Umbilical cord (tissue), 2 donors: ENCODE results near the gene USP12. TPM values are rescaled to one million over a fixed set of nuclear protein-coding genes. Genes with fewer than 3 reads are reported as not detected.

Experiments
- DNase-seq: peaks from one replicate; pipeline ENCODE4 v3.0.0-alpha.2; 2015; ENCODE audit warnings: low spot score
- total RNA-seq: library from RNA; depleted of rRNA; stranded (reverse); fragments of >200 nt; gene quantifications from one replicate; pipeline ENCODE4 v1.2.3, GENCODE V29; 2014; ENCODE audit warnings: low replicate concordance; ENCODE audit not compliant: insufficient read depth

The USP12 gene
- total RNA-seq, 1 donor from 2014 or later: 52.2 TPM

GRCh38 chr13:27183561-27184147 is 12.0 kb upstream of the USP12 start:
- no peak for DNase-seq

DNA sequence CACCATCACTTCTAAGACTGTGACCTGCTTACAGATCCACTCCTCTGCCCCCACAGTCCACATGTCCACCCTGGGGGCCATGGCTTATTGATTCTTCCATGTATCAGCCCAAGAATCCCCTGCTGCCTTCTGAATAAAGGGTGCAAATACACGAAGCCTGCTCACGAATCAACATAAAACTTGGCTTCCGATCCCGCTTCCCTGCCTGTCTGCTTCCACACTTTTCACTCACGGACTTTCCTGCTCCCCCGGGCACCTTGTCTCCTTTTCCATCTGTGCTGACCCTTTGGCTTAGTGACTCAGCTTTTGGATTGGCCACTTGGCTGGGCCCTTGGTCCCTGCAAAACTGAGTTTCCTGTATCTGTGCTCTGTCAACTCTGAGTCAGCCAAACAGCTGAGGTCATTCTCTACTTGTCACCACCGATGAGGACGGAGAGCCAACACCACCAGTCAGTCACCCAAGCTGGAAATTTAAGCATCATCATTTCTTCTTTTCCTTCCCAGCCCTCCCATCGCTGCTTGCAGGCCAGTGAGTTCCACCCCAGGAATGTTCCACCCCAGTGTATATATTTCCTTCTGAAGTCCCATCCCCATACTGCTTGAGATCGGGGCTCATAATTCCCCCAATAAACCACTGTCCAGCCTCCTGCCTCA is 11.4 kb upstream of the USP12 start:
- DNase-seq: no peak

- DNase-seq: no peak
Observed at GRCh38 chr13:27182054-27182453, 10.4 kb upstream of the USP12 start.

GRCh38 chr13:27177852-27178251 is 6.2 kb upstream of the USP12 start:
- no peak for DNase-seq

DNA sequence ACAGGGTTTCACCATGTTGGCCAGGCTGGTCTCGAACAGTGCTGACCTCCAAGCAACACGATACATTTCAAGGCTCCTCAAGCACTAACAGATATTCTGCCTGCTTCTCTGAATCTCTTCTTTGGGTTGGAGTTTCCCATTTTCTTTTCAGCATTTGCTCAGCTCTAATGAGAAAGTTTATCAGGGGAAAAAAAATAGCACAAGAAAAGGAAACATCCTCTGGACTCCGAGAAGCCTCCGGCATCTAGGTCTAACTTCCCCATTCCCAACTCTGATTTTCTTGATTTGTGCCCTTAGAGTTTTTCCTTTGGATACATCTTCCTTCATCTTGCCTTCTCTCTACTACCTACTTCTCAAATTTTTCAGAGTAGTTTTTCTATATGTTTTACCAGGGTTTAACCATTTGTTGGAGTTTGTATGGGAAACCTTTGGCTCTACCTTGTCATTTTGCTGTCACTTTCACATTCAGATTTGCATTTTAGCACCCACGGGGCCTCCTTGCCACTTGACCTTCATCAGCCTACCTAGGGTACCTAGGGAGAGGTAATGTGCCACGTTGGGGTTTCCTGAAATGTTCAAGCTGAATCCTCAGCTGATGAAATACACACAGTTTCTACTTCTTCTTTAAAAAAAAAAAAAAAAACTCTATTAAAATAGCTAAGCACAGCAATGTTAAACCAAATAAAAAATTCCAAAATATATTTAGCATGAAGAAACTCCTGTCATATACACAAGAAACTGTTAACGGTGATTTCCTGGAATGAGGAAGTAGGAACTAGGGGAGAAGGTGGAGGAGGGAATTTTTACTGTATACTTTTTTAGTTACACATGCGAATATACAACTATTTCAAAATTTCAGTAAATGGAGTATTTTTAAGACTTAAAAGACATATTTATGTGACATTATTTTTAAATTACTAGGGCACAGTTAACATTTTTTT is 5.1 kb upstream of the USP12 start:
- no peak for DNase-seq

DNA sequence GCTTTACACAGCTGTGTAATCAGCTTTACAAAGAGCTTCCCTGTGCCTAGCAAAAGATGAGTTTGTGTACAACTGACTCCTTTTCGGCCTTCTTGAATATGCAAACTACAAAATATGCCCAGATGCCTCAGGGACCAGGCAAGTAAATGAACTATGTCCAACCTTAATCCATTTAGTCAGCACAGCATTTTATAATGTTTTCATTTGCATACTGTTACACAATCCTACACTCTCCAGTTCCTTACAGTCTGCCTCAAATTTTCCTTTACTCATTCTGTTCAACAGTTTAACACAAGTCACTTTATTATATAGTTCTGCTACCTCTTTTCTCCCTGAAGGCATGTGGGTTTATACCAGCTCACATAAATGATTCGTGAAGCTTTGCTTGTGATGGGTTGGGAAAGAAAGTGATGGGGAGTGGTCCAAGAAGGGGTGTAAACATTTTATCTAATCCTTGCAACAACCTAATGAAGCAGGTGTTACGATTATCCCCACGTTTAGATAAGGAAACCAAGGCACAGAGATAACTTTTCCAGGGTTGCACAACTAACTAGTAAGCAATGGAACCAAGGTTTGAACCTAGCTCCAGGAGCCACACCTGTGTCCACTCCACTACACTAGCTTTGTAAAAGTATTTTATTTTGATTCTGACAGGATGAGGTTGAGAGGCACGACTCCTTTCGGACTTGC is 3.3 kb upstream of the USP12 start:
- DNase-seq: no peak

DNA sequence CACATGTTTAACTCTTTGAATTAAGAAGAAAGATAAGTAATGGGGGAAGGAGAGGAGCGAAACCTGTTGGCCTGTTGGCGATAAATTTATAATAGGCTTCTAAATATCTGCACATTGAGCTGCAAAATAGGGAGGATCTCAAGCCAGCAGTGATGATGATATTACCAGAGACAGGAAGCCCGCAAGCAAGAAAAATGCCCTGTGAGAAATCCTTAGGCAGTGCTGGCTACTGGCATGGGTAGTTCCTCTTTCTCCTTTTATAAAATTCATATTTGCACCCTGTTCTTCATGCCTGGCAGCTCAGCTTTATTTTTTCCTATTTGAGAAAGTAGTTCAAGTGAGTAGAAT is 858 bp upstream of the USP12 start:
- DNase-seq: no peak

DNA sequence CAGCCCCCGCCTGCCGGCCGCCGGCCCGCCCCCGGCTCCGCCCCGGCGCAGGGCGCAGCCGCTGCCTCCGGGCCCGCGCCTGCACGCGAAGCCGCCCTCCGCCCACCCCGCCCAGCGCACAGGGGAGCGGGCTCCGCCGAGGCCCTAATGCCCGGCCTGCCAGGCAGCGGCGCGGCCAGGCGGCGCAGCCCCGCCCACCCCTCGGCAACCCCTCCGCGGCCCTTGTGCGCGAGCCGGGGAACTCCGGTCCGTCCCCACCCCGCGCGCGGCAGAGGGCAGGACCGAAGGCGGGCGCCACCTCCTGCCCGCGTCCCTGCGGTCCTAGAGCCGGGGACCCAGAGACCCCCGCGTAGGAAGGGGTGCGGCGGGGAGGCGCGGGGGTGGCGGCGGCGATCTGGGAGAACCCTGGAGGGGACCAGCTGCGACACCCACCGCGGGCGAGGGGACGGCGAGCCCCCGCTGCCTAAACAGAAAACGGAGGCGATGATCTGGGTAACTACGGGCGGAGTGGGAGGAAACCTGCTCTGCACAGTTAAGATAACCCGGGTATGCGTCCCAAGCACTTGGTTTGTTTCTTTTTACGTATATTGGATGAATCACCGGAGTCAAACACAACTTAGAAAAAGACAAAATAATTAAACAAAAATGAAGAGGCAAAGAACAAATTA is 350 bp upstream of the USP12 start:
- peak; percentile 97 for DNase-seq

DNA sequence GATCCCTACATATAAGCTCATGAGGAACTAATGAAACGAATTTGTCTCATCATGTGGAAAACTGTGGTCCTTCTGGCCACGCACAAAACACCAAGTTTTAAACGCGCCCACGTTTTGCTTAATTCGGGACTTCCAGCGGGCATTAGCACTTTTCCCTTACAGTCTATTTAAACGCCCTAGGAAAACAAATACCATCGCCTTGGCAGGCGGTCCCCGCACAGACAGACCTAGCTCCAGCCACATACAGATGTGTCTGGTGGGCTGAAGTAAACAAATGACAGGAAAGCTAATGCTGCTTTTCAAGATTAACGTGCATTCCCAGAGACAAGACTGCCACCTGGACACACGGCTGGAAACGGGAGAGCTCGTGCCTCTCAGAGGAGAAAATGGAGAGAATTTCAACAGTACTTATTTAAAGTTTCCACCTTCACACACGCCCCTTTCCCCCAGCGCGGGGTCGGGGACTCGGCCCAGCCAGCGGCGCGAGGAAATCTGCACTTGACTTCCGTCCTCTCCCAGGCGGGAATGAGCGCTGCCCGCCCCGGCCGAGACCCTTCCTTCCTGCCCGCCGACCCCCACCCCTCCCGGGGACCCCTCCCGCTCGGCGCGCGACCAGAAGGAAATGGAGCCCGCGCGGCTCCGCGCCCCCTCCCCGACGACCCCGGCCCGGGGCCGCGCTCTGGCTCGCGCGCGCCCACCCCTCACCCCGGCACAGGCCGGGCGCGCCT is 931 bp downstream of the USP12 start:
- peak; percentile 59 for DNase-seq

GRCh38 chr13:27170221-27170515 is 1.4 kb downstream of the USP12 start:
- DNase-seq: no peak

GRCh38 chr13:27168906-27169657 is 2.5 kb downstream of the USP12 start:
- DNase-seq: peak; percentile 81

DNA sequence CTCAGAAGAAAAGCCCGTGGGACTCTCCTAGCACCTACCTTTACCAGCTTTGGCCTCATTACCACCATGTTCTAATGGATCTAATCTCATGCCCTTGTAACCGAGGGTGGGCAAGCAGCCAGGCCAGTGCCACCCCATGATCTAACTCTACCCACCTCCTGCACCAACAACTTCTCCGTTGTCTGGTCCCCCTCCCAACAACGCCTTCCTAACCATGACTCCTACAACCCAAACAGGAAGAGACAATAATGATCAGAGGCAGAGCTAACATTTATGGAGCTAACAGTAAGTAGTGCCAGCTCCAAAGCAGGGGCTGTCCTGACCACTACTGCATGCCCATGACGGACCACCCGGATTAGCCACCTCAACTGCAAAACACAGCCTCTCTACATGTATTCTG is 3.5 kb downstream of the USP12 start:
- no peak for DNase-seq

DNA sequence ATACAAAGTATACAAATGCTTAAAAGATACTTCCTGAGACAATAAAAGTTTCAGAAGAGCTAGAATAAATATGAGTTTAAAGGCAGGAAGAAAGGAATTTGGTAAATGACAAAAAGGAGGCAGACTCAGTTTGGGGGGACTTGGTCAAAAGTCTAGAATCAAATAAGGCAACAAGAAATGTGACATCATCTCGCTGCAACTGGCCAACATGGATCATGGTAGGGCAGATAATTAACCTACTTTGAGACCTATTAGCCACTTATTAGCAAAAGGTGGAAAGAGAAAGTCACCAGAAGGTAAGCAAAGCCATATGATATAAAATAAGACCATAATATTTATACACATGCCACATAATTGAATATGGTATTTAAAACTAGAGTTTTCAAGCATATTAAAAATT is 5.3 kb downstream of the USP12 start:
- no peak for DNase-seq

DNA sequence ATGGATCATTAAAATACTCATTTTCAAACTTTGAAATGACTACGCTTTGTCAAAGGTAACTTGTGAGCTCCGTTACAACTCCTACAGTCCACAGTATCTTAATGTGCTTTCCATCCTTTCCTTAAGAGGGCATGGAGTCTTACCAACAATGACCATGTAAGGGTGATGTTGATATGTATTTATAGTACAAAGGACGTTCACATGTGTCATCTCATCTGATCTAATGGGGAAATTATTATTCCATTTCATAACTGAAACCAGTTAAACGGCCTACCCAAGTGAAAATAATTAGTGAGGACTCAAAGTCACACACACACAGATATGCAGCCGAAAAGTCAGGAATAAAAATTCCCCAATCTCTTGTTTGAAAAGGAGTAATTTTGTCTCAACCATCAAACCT is 9.6 kb downstream of the USP12 start:
- DNase-seq: no peak

- DNase-seq: no peak
Observed at GRCh38 chr13:27161423-27161822, 10.2 kb downstream of the USP12 start.

GRCh38 chr13:27160657-27161295 is 10.8 kb downstream of the USP12 start:
- DNase-seq: no peak

- DNase-seq: no peak
Observed at GRCh38 chr13:27159806-27160563, 11.6 kb downstream of the USP12 start.

DNA sequence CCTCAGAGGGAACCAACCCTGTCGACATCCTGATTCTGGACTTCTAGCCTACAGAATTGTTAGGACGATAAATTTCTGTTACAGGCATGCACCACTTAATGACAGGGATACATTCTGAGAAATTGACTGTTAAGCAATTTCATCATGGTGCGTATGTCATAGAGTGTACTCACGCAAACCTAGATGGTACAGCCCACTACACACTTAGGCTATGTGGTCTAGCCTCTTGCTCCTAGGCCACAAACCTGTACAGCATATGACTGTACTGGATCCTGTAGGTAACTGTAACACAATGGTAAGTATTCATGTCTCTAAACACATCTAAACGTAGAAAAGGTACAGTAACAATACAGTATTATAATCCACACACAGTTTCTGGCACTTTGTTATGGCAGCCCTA is 13.3 kb downstream of the USP12 start:
- DNase-seq: no peak
